H1 (cell line): Measurements from ENCODE around the gene FAM83G. TPM values are rescaled to one million over a fixed set of nuclear protein-coding genes. Genes with fewer than 3 reads are reported as not detected.

Experiments used
- CTCF ChIA-PET: fragments of 300-600 bp; sonication (Branson Sonifier 250); formaldehyde crosslinking; loops from one replicate; lab custom pipeline; 2021; ENCODE audit not compliant: partially characterized antibody; lab: Charles Lee
- POLR2A ChIA-PET: fragments of 300-600 bp; sonication (Branson Sonifier 250); formaldehyde crosslinking; loops from one replicate; lab custom pipeline; 2021; ENCODE audit warnings: inconsistent platforms; ENCODE audit not compliant: partially characterized antibody; lab: Charles Lee
- DNase-seq, 2 experiments: peaks; one replicate each; pipeline versions ENCODE4 v3.0.0 to v3.0.0-alpha.2; 2010 to 2022; ENCODE audit warnings: low spot score in 2 of 2, low read depth in 1 of 2, mixed read lengths in 1 of 2
- FAIRE-seq: peaks from 2 replicates; lab custom pipeline; 2011; peaks lifted over from hg19 to GRCh38; lab: Jason Lieb, UNC
- H2AFZ ChIP-seq: 2 replicates; pipeline ENCODE4 v1.8.1; 2012; ENCODE audit warnings: low read length, inconsistent platforms
- H2AK5ac ChIP-seq: 2 replicates; pipeline ENCODE4 v1.6.1; 2013; ENCODE audit warnings: low read depth, low read length
- H2BK120ac ChIP-seq: replicated peaks from 2 replicates; pipeline ENCODE3; 2013; ENCODE audit warnings: low read depth, low read length, inconsistent platforms
- H2BK12ac ChIP-seq: 2 replicates; pipeline ENCODE4 v1.6.1; 2013; ENCODE audit warnings: low read depth, low read length
- H2BK15ac ChIP-seq: 2 replicates; pipeline ENCODE4 v1.6.1; 2013; ENCODE audit warnings: low read length
- H2BK20ac ChIP-seq: 2 replicates; pipeline ENCODE4 v1.6.1; 2013; ENCODE audit warnings: low read length
- H2BK5ac ChIP-seq: 2 replicates; pipeline ENCODE4 v1.6.1; 2013; ENCODE audit warnings: low read depth, low read length
- H3K14ac ChIP-seq: 2 replicates; pipeline ENCODE4 v1.6.1; 2013; ENCODE audit warnings: inconsistent platforms; ENCODE audit not compliant: insufficient read length
- H3K18ac ChIP-seq: 2 replicates; pipeline ENCODE4 v1.6.1; 2013; ENCODE audit warnings: low read length; ENCODE audit errors: extremely low read depth
- H3K23ac ChIP-seq: 2 replicates; pipeline ENCODE4 v1.6.1; 2013; ENCODE audit warnings: inconsistent platforms; ENCODE audit not compliant: insufficient read length
- H3K23me2 ChIP-seq: 2 replicates; pipeline ENCODE4 v1.6.1; 2013; ENCODE audit warnings: low read depth, low read length
- H3K27ac ChIP-seq: 2 replicates; pipeline ENCODE4 v1.6.1; 2011; ENCODE audit warnings: low read depth, low read length, inconsistent platforms
- H3K27me3 ChIP-seq, 4 experiments: replicated peaks in 1 of 4; 1 replicate in 1 of 4; 2 replicates in 3 of 4; pipeline versions ENCODE4 v1.6.1 to v1.8.1; 2011 to 2013; ENCODE audit warnings: low read length in 3 of 4, mild to moderate bottlenecking in 3 of 4, inconsistent platforms in 2 of 4, mixed read lengths in 2 of 4, moderate library complexity in 1 of 4; ENCODE audit not compliant: control insufficient read depth in 3 of 4, insufficient read depth in 3 of 4; ENCODE audit errors: extremely low read depth in 1 of 4
- H3K36me3 ChIP-seq, 4 experiments: 2 replicates each; pipeline versions ENCODE4 v1.6.1 to v1.8.1; 2011 to 2013; ENCODE audit warnings: mild to moderate bottlenecking in 4 of 4, low read length in 3 of 4, moderate library complexity in 2 of 4, control low read depth in 1 of 4, inconsistent platforms in 1 of 4; ENCODE audit not compliant: insufficient read depth in 4 of 4, control insufficient read depth in 2 of 4
- H3K4ac ChIP-seq: replicated peaks from 2 replicates; pipeline ENCODE3; 2013; ENCODE audit warnings: low read length, low read depth, mixed read lengths, inconsistent platforms; ENCODE audit not compliant: insufficient read length
- H3K4me1 ChIP-seq, 4 experiments: replicated peaks in 1 of 4; 1 replicate in 1 of 4; 2 replicates in 3 of 4; pipeline versions ENCODE4 v1.6.1 to v1.8.1; 2011 to 2013; ENCODE audit warnings: low read length in 3 of 4, inconsistent platforms in 2 of 4, mixed read lengths in 1 of 4; ENCODE audit not compliant: insufficient read depth in 4 of 4, control insufficient read depth in 3 of 4
- H3K4me2 ChIP-seq, 2 experiments: 2 replicates each; pipeline versions ENCODE4 v1.6.1 to v1.8.1; 2011 to 2013; ENCODE audit warnings: low read depth in 2 of 2, low read length in 2 of 2, control low read depth in 1 of 2, inconsistent platforms in 1 of 2, mild to moderate bottlenecking in 1 of 2; ENCODE audit not compliant: insufficient read depth in 1 of 2
- H3K4me3 ChIP-seq, 4 experiments: fragments of 200-600, 300-600 bp in 1 of 4; sonication (generic), shearing (Covaris generic), sonication (Bioruptor Twin) in 1 of 4; 2 replicates each; pipeline versions ENCODE4 v1.5.1 to v1.8.1; 2011 to 2016; ENCODE audit warnings: low read length in 4 of 4, low read depth in 3 of 4, control low read depth in 2 of 4, inconsistent platforms in 2 of 4, mild to moderate bottlenecking in 2 of 4, mixed read lengths in 1 of 4, moderate library complexity in 1 of 4; ENCODE audit not compliant: insufficient read depth in 2 of 4; ENCODE audit errors: extremely low read depth in 1 of 4
- H3K56ac ChIP-seq: replicated peaks from 2 replicates; pipeline ENCODE3; 2013; ENCODE audit warnings: low read depth, mild to moderate bottlenecking, mixed read lengths, low read length, inconsistent platforms; ENCODE audit not compliant: insufficient read length
- H3K79me1 ChIP-seq: 2 replicates; pipeline ENCODE4 v1.6.1; 2013; ENCODE audit warnings: low read depth, low read length, control low read depth
- H3K79me2 ChIP-seq, 2 experiments: 2 replicates each; pipeline versions ENCODE4 v1.6.1 to v1.8.1; 2012 to 2013; ENCODE audit warnings: low read length in 2 of 2, mild to moderate bottlenecking in 2 of 2, inconsistent platforms in 1 of 2; ENCODE audit not compliant: insufficient read depth in 2 of 2, control insufficient read depth in 1 of 2
- H3K9ac ChIP-seq, 4 experiments: replicated peaks in 1 of 4; 1 replicate in 1 of 4; 2 replicates in 3 of 4; pipeline versions ENCODE4 v1.6.1 to v1.8.1; 2011 to 2013; ENCODE audit warnings: low read depth in 3 of 4, low read length in 3 of 4, control low read depth in 2 of 4, mild to moderate bottlenecking in 2 of 4, moderate library complexity in 2 of 4, inconsistent platforms in 1 of 4; ENCODE audit errors: extremely low read depth in 1 of 4
- H3K9me3 ChIP-seq, 2 experiments: 2 replicates each; pipeline versions ENCODE4 v1.6.1 to v1.8.1; 2012 to 2013; ENCODE audit warnings: mild to moderate bottlenecking in 2 of 2, moderate library complexity in 2 of 2, control low read depth in 1 of 2, inconsistent platforms in 1 of 2, low read depth in 1 of 2, low read length in 1 of 2, mixed read lengths in 1 of 2; ENCODE audit not compliant: insufficient read depth in 2 of 2
- H4K20me1 ChIP-seq, 2 experiments: replicated peaks in 1 of 2; 2 replicates each; pipeline versions ENCODE3 to v1.8.1; 2011 to 2013; ENCODE audit warnings: inconsistent platforms in 2 of 2, low read length in 2 of 2, mild to moderate bottlenecking in 1 of 2; ENCODE audit not compliant: insufficient read depth in 2 of 2, control insufficient read depth in 1 of 2
- H4K5ac ChIP-seq: 2 replicates; pipeline ENCODE4 v1.6.1; 2013; ENCODE audit warnings: low read length, low read depth, mixed read lengths, inconsistent platforms; ENCODE audit not compliant: insufficient read length
- H4K8ac ChIP-seq: 2 replicates; pipeline ENCODE4 v1.8.0; 2013; ENCODE audit warnings: mild to moderate bottlenecking, moderate library complexity, low read length, inconsistent platforms; ENCODE audit not compliant: insufficient read depth; ENCODE audit errors: extremely low read depth
- H4K91ac ChIP-seq: replicated peaks from 2 replicates; pipeline ENCODE3; 2013; ENCODE audit warnings: low read length, mixed read lengths, inconsistent platforms; ENCODE audit not compliant: insufficient read length
- POU5F1 ChIP-seq: IDR thresholded peaks from 2 replicates; pipeline ENCODE4 v1.6.1; 2011; ENCODE audit warnings: low read depth, mild to moderate bottlenecking, low read length, moderate library complexity
- RBBP5 ChIP-seq: IDR thresholded peaks from 2 replicates; pipeline ENCODE4 v1.7.1; 2012; ENCODE audit warnings: low read depth, mild to moderate bottlenecking, inconsistent platforms, low read length, moderate library complexity, borderline replicate concordance
- SIX5 ChIP-seq: IDR thresholded peaks from 2 replicates; pipeline ENCODE4 v1.6.1; 2011; ENCODE audit warnings: mild to moderate bottlenecking, low read depth, low read length
- WGBS, 2 experiments: shearing (Covaris generic) in 1 of 2; methylation state at CpG; one replicate each; pipeline versions ENCODE4 v1.1.6 to v1.1.7; 2013 to 2015; ENCODE audit warnings: low lambda C conversion rate in 2 of 2, mixed read lengths in 2 of 2, inconsistent platforms in 1 of 2, low coverage in 1 of 2, missing lambda C conversion rate in 1 of 2; ENCODE audit not compliant: insufficient replicate concordance in 2 of 2, insufficient coverage in 1 of 2, insufficient read length in 1 of 2; ENCODE audit errors: extremely low coverage in 1 of 2, missing lambda C conversion rate in 1 of 2; 5-methylcytosine and 5-hydroxymethylcytosine counted together
- polyA plus RNA-seq, 7 experiments: library from polyadenylated mRNA; depleted of rRNA in 3 of 7; stranded (reverse) in 5 of 7; unstranded in 2 of 7; fragments of >200 nt in 5 of 7; fragments of 200-250 nt in 2 of 7; gene quantifications; 1 replicate in 5 of 7; 2 replicates in 1 of 7; 4 replicates in 1 of 7; pipeline versions ENCODE4 v1.2.1 to v1.2.3, GENCODE V29; 2011 to 2013; ENCODE audit warnings: missing spikeins in 2 of 7, mixed read lengths in 2 of 7
- total RNA-seq: library from RNA; stranded (reverse); fragmentation: NEBNext Ultra II Directional; extraction: Animal tissue kit (Norgen Biotek cat#: 25700); gene quantifications from 2 replicates; pipeline ENCODE4 v1.2.1, GENCODE V29; 2021
- TF ChIP-seq, protein P1 (sequence below): IDR thresholded peaks from 2 replicates; pipeline ENCODE4 v1.6.1; 2011; ENCODE audit warnings: low read length, improper control_type of control experiment

Gene FAM83G
- total and polyA plus RNA-seq, 2 of the 8 experiments (the other 6 are each of a cell fraction or from before 2014, with no cell fraction given): 15.4 to 29.0 TPM

DNA sequence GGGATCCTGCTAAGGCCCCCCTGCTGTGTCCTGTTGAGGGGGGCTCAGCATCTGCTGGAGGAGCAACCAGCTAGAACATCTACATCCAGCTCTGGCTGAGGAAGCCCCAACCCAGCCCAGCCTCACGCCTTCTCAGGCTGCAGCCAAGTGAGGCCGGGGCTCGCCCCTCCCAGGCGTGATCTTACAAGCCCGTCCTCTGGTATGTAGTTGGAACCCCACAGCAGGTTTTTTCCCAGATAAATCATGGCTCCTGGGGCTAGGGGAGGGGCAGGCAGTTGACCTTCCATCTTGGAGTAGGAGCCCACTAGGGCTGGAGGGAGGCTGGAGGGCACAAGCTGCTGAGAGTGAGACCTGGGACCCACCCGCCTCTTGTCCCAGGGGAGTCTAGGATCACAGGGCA lies 4.7 kb downstream of the FAM83G start:
- Histone ChIP-seq H3K4ac (no peak overlapping the region), H4K5ac (no peak overlapping the region), H3K56ac (no peak overlapping the region), H4K8ac (no peak overlapping the region), H3K9me3 (no peaks in the 10 kb centered on the region), H3K4me3 (no peak overlapping the region), H2BK5ac (no peak overlapping the region), H3K27ac (no peak overlapping the region), H2BK20ac (no peak overlapping the region), H2BK15ac (no peak overlapping the region), H3K36me3 (peaks cover 4 to 38% (median 6%) of the 10 kb centered on the region in 4 experiments; a peak in 6 of 8 replicates), H3K79me2 (peaks cover 8 to 82% of the 10 kb centered on the region in 2 experiments; a peak in 3 of 4 replicates), H3K23me2 (peaks cover 8% of the 10 kb centered on the region), H3K18ac (no peak overlapping the region), H3K14ac (no peak overlapping the region), H3K27me3 (no peaks in the 10 kb centered on the region), H4K20me1 (peaks cover 20 to 30% of the 10 kb centered on the region in 2 experiments), H3K4me2 (no peak overlapping the region), H2AFZ (no peak overlapping the region), H3K23ac (no peak overlapping the region), H2AK5ac (no peak overlapping the region), H3K9ac (no peak overlapping the region), H3K79me1 (peaks cover 45% of the 10 kb centered on the region), H4K91ac (no peak overlapping the region), H3K4me1 (peaks cover 0 to 16% (median 13%) of the 10 kb centered on the region in 4 experiments; a peak in 6 of 7 replicates), H2BK12ac (no peak overlapping the region), H2BK120ac (no peak overlapping the region)
- ChIA-PET CTCF (interaction anchor here (0.8 to 4.3 kb wide), 4 partner anchors 11 to 41 kb away, joined by 3 to 18 read pairs (median 10); no protein-coding TSS in a partner anchor), POLR2A (interaction anchor here (1.0 kb wide), 1 partner anchor 9 kb away, joined by 3 read pairs; no protein-coding TSS in a partner anchor)
- DNase-seq (no peak), FAIRE-seq (no peak)
- WGBS, 2 experiments: 84% methylated on average over 3 of the region's 6 CpGs; no CpG with 5 or more reads in 1 of the 2 experiments
- TF ChIP-seq, protein P1, sequence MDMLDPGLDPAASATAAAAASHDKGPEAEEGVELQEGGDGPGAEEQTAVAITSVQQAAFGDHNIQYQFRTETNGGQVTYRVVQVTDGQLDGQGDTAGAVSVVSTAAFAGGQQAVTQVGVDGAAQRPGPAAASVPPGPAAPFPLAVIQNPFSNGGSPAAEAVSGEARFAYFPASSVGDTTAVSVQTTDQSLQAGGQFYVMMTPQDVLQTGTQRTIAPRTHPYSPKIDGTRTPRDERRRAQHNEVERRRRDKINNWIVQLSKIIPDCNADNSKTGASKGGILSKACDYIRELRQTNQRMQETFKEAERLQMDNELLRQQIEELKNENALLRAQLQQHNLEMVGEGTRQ: no peak
- TF ChIP-seq SIX5: no peak
- TF ChIP-seq POU5F1: no peak
- TF ChIP-seq RBBP5: no peak
